ENCODE data around the gene ARCN1.

ARCN1 gene

GRCh38 chr11:118634431-118635236, 62.4 kb downstream of the ARCN1 start:
- DNase-seq (ENCODE audit: low spot score) = no peak
- no peak for TF ChIP-seq CTCF (IDR thresholded peaks at IDR 0.05; ENCODE audit: extremely low read depth, insufficient read depth, missing control alignments)

DNA sequence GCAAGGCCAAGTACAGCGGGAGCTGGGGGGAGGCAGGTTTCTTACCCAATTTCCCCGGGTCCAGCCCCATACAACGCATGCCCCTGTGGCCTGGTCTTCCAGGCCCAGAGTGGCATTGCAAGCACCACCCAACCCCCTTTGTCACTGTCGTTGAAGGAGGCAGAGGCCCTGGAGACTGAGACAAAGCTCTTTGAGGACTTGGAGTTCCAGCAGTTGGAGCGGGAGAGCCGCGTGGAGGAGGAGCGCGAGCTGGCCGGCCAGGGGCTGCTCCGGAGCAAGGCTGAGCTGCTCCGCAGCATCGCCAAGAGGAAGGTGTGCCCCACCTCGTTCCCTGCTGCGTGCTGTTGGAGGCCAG, 63.0 kb downstream of the ARCN1 start:
- DNase-seq (ENCODE audit: low spot score) = no peak
- in situ Hi-C loops (cut with MboI; ENCODE audit: low pct_unique_long_range_greater_than_20kb, low sequenced_read_pairs, unreplicated experiment) = no loop called here
- TF ChIP-seq CTCF (IDR thresholded peaks at IDR 0.05; ENCODE audit: extremely low read depth, insufficient read depth, missing control alignments) = no peak

More at GRCh38 chr11:118634431-118635236, 62.4 kb downstream of the ARCN1 start:
- in situ Hi-C loops (cut with MboI; ENCODE audit: low pct_unique_long_range_greater_than_20kb, low sequenced_read_pairs, unreplicated experiment) = no loop called here

GRCh38 chr11:118635642-118636041, 63.4 kb downstream of the ARCN1 start:
- no peak for DNase-seq (ENCODE audit: low spot score)
- in situ Hi-C loops (cut with MboI; ENCODE audit: low pct_unique_long_range_greater_than_20kb, low sequenced_read_pairs, unreplicated experiment) = no loop called here
- TF ChIP-seq CTCF (IDR thresholded peaks at IDR 0.05; ENCODE audit: extremely low read depth, insufficient read depth, missing control alignments) = no peak

GRCh38 chr11:118636569-118637290, 64.5 kb downstream of the ARCN1 start:
- no peak for TF ChIP-seq CTCF (IDR thresholded peaks at IDR 0.05; ENCODE audit: extremely low read depth, insufficient read depth, missing control alignments)
- in situ Hi-C loops (cut with MboI; ENCODE audit: low pct_unique_long_range_greater_than_20kb, low sequenced_read_pairs, unreplicated experiment) = no loop called here
- DNase-seq (ENCODE audit: low spot score) = no peak

- DNase-seq (ENCODE audit: low spot score) = no peak
- no peak for TF ChIP-seq CTCF (IDR thresholded peaks at IDR 0.05; ENCODE audit: extremely low read depth, insufficient read depth, missing control alignments)
- in situ Hi-C loops (cut with MboI; ENCODE audit: low pct_unique_long_range_greater_than_20kb, low sequenced_read_pairs, unreplicated experiment) = no loop called here
Observed at GRCh38 chr11:118638726-118639125, 66.5 kb downstream of the ARCN1 start.

GRCh38 chr11:118639899-118640298, 67.7 kb downstream of the ARCN1 start:
- no peak for TF ChIP-seq CTCF (IDR thresholded peaks at IDR 0.05; ENCODE audit: extremely low read depth, insufficient read depth, missing control alignments)
- no peak for DNase-seq (ENCODE audit: low spot score)
- in situ Hi-C loops (cut with MboI; ENCODE audit: low pct_unique_long_range_greater_than_20kb, low sequenced_read_pairs, unreplicated experiment) = no loop called here

Data from GM13977 (cell line).